HepG2 (cell line): ENCODE measurements around the gene SPI1. TPM values are rescaled to one million over a fixed set of nuclear protein-coding genes. Genes with fewer than 3 reads are reported as not detected.
A peak's percentile ranks its signal among the peaks of the same experiment; 100 is the strongest.

Source experiments
- CHCHD3 ChIP-seq: sonication (generic); formaldehyde crosslinking; IDR thresholded peaks from 2 replicates; pipeline ENCODE4 v1.8.0; 2022; ENCODE audit warnings: mild to moderate bottlenecking, missing genetic modification reagents, moderate library complexity
- GATA4 ChIP-seq: sonication (generic); IDR thresholded peaks from 2 replicates; pipeline ENCODE4 v1.6.1; 2016; ENCODE audit warnings: antibody characterized with exemption, low read depth, borderline replicate concordance
- HMGA1 ChIP-seq: sonication (generic); formaldehyde crosslinking; conservative IDR thresholded peaks from 2 replicates; pipeline ENCODE4 v1.4.0; 2020; ENCODE audit warnings: missing genetic modification reagents
- HNRNPH1 ChIP-seq: fragments of 200-400 bp; formaldehyde crosslinking; optimal IDR thresholded peaks from 2 replicates; pipeline ENCODE3; 2017; ENCODE audit warnings: mild to moderate bottlenecking, low read depth, low read length
- KDM2A ChIP-seq: sonication (generic); formaldehyde crosslinking; IDR thresholded peaks from 2 replicates; pipeline ENCODE4 v1.4.0; 2020; ENCODE audit warnings: low read depth, missing genetic modification reagents, borderline replicate concordance
- MATR3 ChIP-seq: sonication (generic); formaldehyde crosslinking; IDR thresholded peaks from 2 replicates; pipeline ENCODE4 v1.4.0; 2020; ENCODE audit warnings: missing genetic modification reagents
- MAX ChIP-seq: IDR thresholded peaks from 2 replicates; pipeline ENCODE4 v1.6.1; 2012; ENCODE audit warnings: inconsistent platforms
- MYPOP ChIP-seq: sonication (generic); formaldehyde crosslinking; IDR thresholded peaks from 2 replicates; pipeline ENCODE4 v1.8.1; 2023; ENCODE audit warnings: mild to moderate bottlenecking, moderate library complexity, missing genetic modification reagents
- NFIC ChIP-seq: IDR thresholded peaks from 2 replicates; pipeline ENCODE4 v1.6.1; 2012; ENCODE audit warnings: mild to moderate bottlenecking, low read length, inconsistent platforms
- PRDM4 ChIP-seq: sonication (generic); formaldehyde crosslinking; IDR thresholded peaks from 2 replicates; pipeline ENCODE4 v1.9.0; 2021; ENCODE audit warnings: missing genetic modification reagents, borderline replicate concordance
- RFX3 ChIP-seq: IDR thresholded peaks from 2 replicates; pipeline ENCODE4 v1.6.1; 2016; ENCODE audit warnings: missing biosample characterization, missing genetic modification reagents
- SALL1 ChIP-seq: sonication (generic); formaldehyde crosslinking; IDR thresholded peaks from 2 replicates; pipeline ENCODE4 v1.8.0; 2022; ENCODE audit warnings: mild to moderate bottlenecking, missing genetic modification reagents
- SMYD3 ChIP-seq: sonication (generic); formaldehyde crosslinking; IDR thresholded peaks from 2 replicates; pipeline ENCODE4 v1.8.1; 2023; ENCODE audit warnings: mild to moderate bottlenecking, missing genetic modification reagents
- SOX5 ChIP-seq: IDR thresholded peaks from 2 replicates; pipeline ENCODE4 v1.6.1; 2016; ENCODE audit warnings: borderline replicate concordance
- SOX6 ChIP-seq, 2 experiments: fragments of 450-650 bp in 1 of 2; sonication (generic) in 1 of 2; formaldehyde crosslinking in 1 of 2; IDR thresholded peaks; 2 replicates each; pipeline versions ENCODE4 v1.4.0 to v1.6.1; 2017 to 2020; ENCODE audit warnings: antibody characterized with exemption in 1 of 2, mild to moderate bottlenecking in 1 of 2, missing genetic modification reagents in 1 of 2
- TARDBP ChIP-seq: sonication (generic); formaldehyde crosslinking; IDR thresholded peaks from 2 replicates; pipeline ENCODE4 v1.8.0; 2022; ENCODE audit warnings: mild to moderate bottlenecking, missing genetic modification reagents
- TGIF2 ChIP-seq: IDR thresholded peaks from 2 replicates; pipeline ENCODE4 v1.6.1; 2016; ENCODE audit warnings: control low read depth, missing compliant biosample characterization
- TOE1 ChIP-seq: sonication (generic); formaldehyde crosslinking; IDR thresholded peaks from 2 replicates; pipeline ENCODE4 v1.4.0; 2020; ENCODE audit warnings: mild to moderate bottlenecking, missing genetic modification reagents
- XBP1 ChIP-seq: sonication (generic); formaldehyde crosslinking; IDR thresholded peaks from 2 replicates; pipeline ENCODE4 v1.5.0; 2020; ENCODE audit warnings: missing genetic modification reagents
- ZBTB21 ChIP-seq: sonication (generic); formaldehyde crosslinking; IDR thresholded peaks from 2 replicates; pipeline ENCODE4 v1.4.0; 2020; ENCODE audit warnings: missing genetic modification reagents
- ZFX ChIP-seq: sonication (generic); formaldehyde crosslinking; IDR thresholded peaks from 2 replicates; pipeline ENCODE4 v1.4.0; 2020; ENCODE audit warnings: mild to moderate bottlenecking, low read depth, missing genetic modification reagents, moderate library complexity
- ZMYM2 ChIP-seq: sonication (generic); formaldehyde crosslinking; IDR thresholded peaks from 2 replicates; pipeline ENCODE4 v1.8.0; 2022; ENCODE audit warnings: mild to moderate bottlenecking, missing genetic modification reagents
- ZNF235 ChIP-seq: sonication (generic); formaldehyde crosslinking; IDR thresholded peaks from 2 replicates; pipeline ENCODE4 v1.8.1; 2023; ENCODE audit warnings: mild to moderate bottlenecking, missing genetic modification reagents, borderline replicate concordance
- ZNF274 ChIP-seq: sonication (generic); formaldehyde crosslinking; IDR thresholded peaks from 2 replicates; pipeline ENCODE4 v1.5.1; 2020; ENCODE audit warnings: mild to moderate bottlenecking, missing genetic modification reagents
- ZNF282 ChIP-seq: fragments of 450-650 bp; IDR thresholded peaks from 2 replicates; pipeline ENCODE4 v1.6.1; 2018; ENCODE audit not compliant: partially characterized antibody
- ZNF501 ChIP-seq: sonication (generic); formaldehyde crosslinking; IDR thresholded peaks from 2 replicates; pipeline ENCODE4 v1.5.1; 2020; ENCODE audit warnings: mild to moderate bottlenecking, moderate library complexity, missing genetic modification reagents
- ZNF556 ChIP-seq: sonication (generic); formaldehyde crosslinking; IDR thresholded peaks from 2 replicates; pipeline ENCODE4 v1.4.0; 2020; ENCODE audit warnings: mild to moderate bottlenecking, missing genetic modification reagents, borderline replicate concordance
- ZNF598 ChIP-seq: sonication (generic); formaldehyde crosslinking; IDR thresholded peaks from 2 replicates; pipeline ENCODE4 v1.5.1; 2020; ENCODE audit warnings: mild to moderate bottlenecking, missing genetic modification reagents, borderline replicate concordance
- ZNF674 ChIP-seq: sonication (generic); formaldehyde crosslinking; IDR thresholded peaks from 2 replicates; pipeline ENCODE4 v1.5.0; 2020; ENCODE audit warnings: low read depth, mild to moderate bottlenecking, missing genetic modification reagents
- ZNF737 ChIP-seq: sonication (generic); formaldehyde crosslinking; IDR thresholded peaks from 2 replicates; pipeline ENCODE4 v1.5.0; 2020; ENCODE audit warnings: missing genetic modification reagents, mild to moderate bottlenecking, borderline replicate concordance
- polyA plus RNA-seq, 8 experiments: library from polyadenylated mRNA; depleted of rRNA in 3 of 8; stranded (reverse) in 7 of 8; unstranded in 1 of 8; fragments of >200 nt; fragmentation: Illumina TruSeq in 4 of 8; extraction: Trizol in 4 of 8; gene quantifications; 2 replicates each; pipeline versions ENCODE4 v1.2.1 to v1.2.3, GENCODE V29; 2011 to 2016; ENCODE audit warnings: low read depth in 4 of 8, missing spikeins in 1 of 8, mixed read lengths in 1 of 8; ENCODE audit not compliant: insufficient read depth in 1 of 8
- total RNA-seq, 5 experiments: library from RNA; depleted of rRNA; stranded (reverse); fragments of >200 nt; fragmentation: Illumina TruSeq; extraction: Trizol; gene quantifications; 2 replicates each; pipeline ENCODE4 v1.2.3, GENCODE V29; 2016; ENCODE audit warnings: low read depth in 1 of 5

Gene SPI1
- total and polyA plus RNA-seq, 2 of the 13 experiments (the other 11 are each of a cell fraction or from before 2014, with no cell fraction given), result not detected

- TF ChIP-seq SOX5 (CRISPR knock-in tag) (no peak), ZNF282 (no peak), SMYD3 (CRISPR knock-in tag) (no peak), ZNF274 (CRISPR knock-in tag) (no peak), ZNF556 (CRISPR knock-in tag) (0 out of 2 replicates have a peak, but pooled peaks have one; percentile 15), TGIF2 (CRISPR knock-in tag) (no peak), CHCHD3 (no peak), ZBTB21 (CRISPR knock-in tag) (no peak), PRDM4 (CRISPR knock-in tag) (no peak), ZNF598 (CRISPR knock-in tag) (no peak), HNRNPH1 (no peak), ZFX (CRISPR knock-in tag) (peak; percentile 75), ZNF235 (no peak), GATA4 (no peak), NFIC (no peak), TARDBP (CRISPR knock-in tag) (no peak), MYPOP (CRISPR knock-in tag) (no peak), ZMYM2 (CRISPR knock-in tag) (no peak), ZNF737 (CRISPR knock-in tag) (no peak), SALL1 (CRISPR knock-in tag) (no peak), RFX3 (no peak), XBP1 (CRISPR knock-in tag) (no peak), MAX (peak; percentile 43; the same call in 1 of the 2 replicates), ZNF501 (CRISPR knock-in tag) (peak; percentile 56; the same call in 1 of the 2 replicates), KDM2A (CRISPR knock-in tag) (0 out of 2 replicates have a peak, but pooled peaks have one; percentile 11), TOE1 (no peak), HMGA1 (CRISPR knock-in tag) (no peak), SOX6 (IDR thresholded peaks at IDR 0.05) (no peak), SOX6 (CRISPR knock-in tag; IDR thresholded peaks at IDR 0.05) (no peak), MATR3 (CRISPR knock-in tag) (no peak), ZNF674 (CRISPR knock-in tag) (no peak)
Measured at GRCh38 chr11:47387944-47388696, 9.8 kb upstream of the SPI1 start (continued).
